Fibroblast of mammary gland (primary cell): Measurements from ENCODE around the gene MAN1C1.
A peak's percentile ranks its signal among the peaks of the same experiment; 100 is the strongest.

Experiments
- DNase-seq: peaks from one replicate; pipeline ENCODE4 v3.0.0-alpha.2; 2010; ENCODE audit warnings: low read depth
- H3K4me3 ChIP-seq: 2 replicates; pipeline ENCODE4 v1.5.1; 2011; ENCODE audit warnings: low read depth, mild to moderate bottlenecking, low read length, moderate library complexity; ENCODE audit not compliant: control insufficient read depth
- CTCF ChIP-seq: conservative IDR thresholded peaks from 2 replicates; pipeline ENCODE4 v1.5.1; 2011; ENCODE audit warnings: low read depth, low read length, inconsistent platforms; ENCODE audit not compliant: control insufficient read depth, insufficient read depth

Gene MAN1C1

GRCh38 chr1:25817840-25818501 lies 201.4 kb downstream of the MAN1C1 start:
- no peak for DNase-seq
- no peak overlapping the region for H3K4me3 ChIP-seq
- TF ChIP-seq CTCF, result no peak

GRCh38 chr1:25818569-25818968 lies 202.0 kb downstream of the MAN1C1 start:
- no peak for DNase-seq
- TF ChIP-seq CTCF, result no peak
- no peak overlapping the region for H3K4me3 ChIP-seq

- peak within 1 kb of the TSS; percentile 89 for H3K4me3 ChIP-seq
- DNase-seq, result peak; percentile 44
- TF ChIP-seq CTCF, result no peak
These were observed 203.1 kb downstream of the MAN1C1 start, which contains the start of gene MTFR1L for GRCh38 chr1:25819491-25820246. MTFR1L (plus strand) TSS chr1:25819954; CDS start chr1:25823105, 3,151 bp downstream.

- H3K4me3 ChIP-seq, result peak overlapping the region; percentile 89
- no peak for TF ChIP-seq CTCF
- DNase-seq, result peak; percentile 66
These were observed 203.9 kb downstream of the MAN1C1 start for GRCh38 chr1:25820247-25821111.

- DNase-seq, result no peak
- H3K4me3 ChIP-seq, result peak overlapping the region; percentile 89
- TF ChIP-seq CTCF, result no peak
These were observed 204.5 kb downstream of the MAN1C1 start for GRCh38 chr1:25821112-25821476.

GRCh38 chr1:25821630-25822091 lies 205.1 kb downstream of the MAN1C1 start:
- DNase-seq, result peak; percentile 84
- no peak for TF ChIP-seq CTCF
- H3K4me3 ChIP-seq, result no peak overlapping the region
